ENCODE data around the gene VAPA.

The VAPA gene

GRCh38 chr18:9913526-9914333 lies at the start of gene VAPA:
TSS of gene VAPA (plus strand) at chr18:9914016. CDS start at chr18:9914257, 241 bp downstream.
- peak; percentile 98 for DNase-seq

- peak; percentile 80 for DNase-seq
These were observed 47.9 kb upstream of the VAPA start for GRCh38 chr18:9865764-9866490.

- peak; percentile 73 for DNase-seq
These were observed 47.2 kb upstream of the VAPA start for GRCh38 chr18:9866627-9867026.

- peak; percentile 74 for DNase-seq
These were observed 46.7 kb upstream of the VAPA start for GRCh38 chr18:9867071-9867594.

GRCh38 chr18:9868857-9869714 lies 44.7 kb upstream of the VAPA start:
- DNase-seq = no peak

- peak; percentile 68 for DNase-seq
These were observed 43.9 kb upstream of the VAPA start for GRCh38 chr18:9869715-9870430.

GRCh38 chr18:9870431-9871008 lies 43.3 kb upstream of the VAPA start:
- no peak for DNase-seq

GRCh38 chr18:9871244-9871746 lies 42.5 kb upstream of the VAPA start:
- no peak for DNase-seq

GRCh38 chr18:9872823-9873222 lies 41.0 kb upstream of the VAPA start:
- no peak for DNase-seq

GRCh38 chr18:9874728-9875127 lies 39.1 kb upstream of the VAPA start:
- no peak for DNase-seq

- DNase-seq = no peak
These were observed 37.5 kb upstream of the VAPA start for GRCh38 chr18:9876212-9876866.

- no peak for DNase-seq
These were observed 36.8 kb upstream of the VAPA start for GRCh38 chr18:9876867-9877654.

GRCh38 chr18:9877655-9878014 lies 36.2 kb upstream of the VAPA start:
- no peak for DNase-seq

- no peak for DNase-seq
These were observed 35.7 kb upstream of the VAPA start for GRCh38 chr18:9878095-9878494.

GRCh38 chr18:9878783-9879242 lies 35.0 kb upstream of the VAPA start:
- no peak for DNase-seq

GRCh38 chr18:9884090-9884489 lies 29.7 kb upstream of the VAPA start:
- no peak for DNase-seq

GRCh38 chr18:9884532-9885140 lies 29.2 kb upstream of the VAPA start:
- peak; percentile 27 for DNase-seq

GRCh38 chr18:9885170-9886004 lies 28.4 kb upstream of the VAPA start, which contains the start of gene TXNDC2:
TSS of gene TXNDC2 (plus strand) at chr18:9885973. CDS start at chr18:9886681, 708 bp downstream.
- no peak for DNase-seq

- no peak for DNase-seq
These were observed 27.8 kb upstream of the VAPA start for GRCh38 chr18:9886005-9886348.
